WTC11 (cell line): Measurements from ENCODE around the gene CASP8. TPM values are rescaled to one million over a fixed set of nuclear protein-coding genes. Genes with fewer than 3 reads are reported as not detected.

Experiments
- ATAC-seq: fragments of 200-7000 bp; cut with Tn5 transposase; 2 replicates; pipeline ENCODE4 v1.10.0; 2021; ENCODE audit warnings: mild to moderate bottlenecking, moderate library complexity
- CTCF ChIA-PET: fragments of 300-600 bp; sonication (Branson Sonifier 250); formaldehyde crosslinking; loops from one replicate; lab custom pipeline; 2021; ENCODE audit warnings: antibody characterized with exemption; lab: Charles Lee
- POLR2A ChIA-PET: fragments of 350-600 bp; sonication (Branson Sonifier 250); formaldehyde crosslinking; loops from one replicate; lab custom pipeline; 2021; ENCODE audit warnings: antibody characterized with exemption; lab: Charles Lee
- DNase-seq: peaks from one replicate; pipeline ENCODE4 v3.0.0; 2021; ENCODE audit warnings: low spot score
- H3K27ac Mint-ChIP-seq: 2 replicates; pipeline ENCODE4 v1.8.0; 2021; ENCODE audit warnings: mixed read lengths
- H3K27me3 Mint-ChIP-seq: 2 replicates; pipeline ENCODE4 v1.8.0; 2021; ENCODE audit warnings: low read depth, mild to moderate bottlenecking, moderate library complexity, mixed read lengths
- H3K36me3 Mint-ChIP-seq: 2 replicates; pipeline ENCODE4 v1.8.0; 2021; ENCODE audit warnings: mixed read lengths
- H3K4me1 Mint-ChIP-seq: 2 replicates; pipeline ENCODE4 v1.8.0; 2022; ENCODE audit warnings: mixed read lengths
- H3K4me3 Mint-ChIP-seq: 2 replicates; pipeline ENCODE4 v1.8.0; 2021; ENCODE audit warnings: mild to moderate bottlenecking, moderate library complexity, mixed read lengths
- H3K9me3 Mint-ChIP-seq: 2 replicates; pipeline ENCODE4 v1.8.0; 2021; ENCODE audit warnings: mixed read lengths
- AR ChIP-seq: fragments of 250-450 bp; sonication (Bioruptor Pico); IDR thresholded peaks from 2 replicates; pipeline ENCODE4 v1.9.0; 2021; ENCODE audit warnings: mild to moderate bottlenecking
- ATF1 ChIP-seq: sonication (generic); formaldehyde crosslinking; IDR thresholded peaks from 2 replicates; pipeline ENCODE4 v1.8.1; 2023; ENCODE audit warnings: mild to moderate bottlenecking, moderate library complexity, missing genetic modification reagents
- E2F4 ChIP-seq: sonication (generic); formaldehyde crosslinking; IDR thresholded peaks from 2 replicates; pipeline ENCODE4 v1.8.1; 2022; ENCODE audit warnings: low read depth, mild to moderate bottlenecking, moderate library complexity, missing genetic modification reagents, borderline replicate concordance
- EMX1 ChIP-seq: fragments of 250-450 bp; sonication (Bioruptor Pico); IDR thresholded peaks from 2 replicates; pipeline ENCODE4 v1.8.0; 2021; ENCODE audit warnings: mild to moderate bottlenecking
- ERG ChIP-seq: fragments of 250-450 bp; sonication (Bioruptor Pico); IDR thresholded peaks from 2 replicates; pipeline ENCODE4 v1.8.0; 2021; ENCODE audit warnings: mild to moderate bottlenecking
- FOXK1 ChIP-seq: sonication (generic); formaldehyde crosslinking; IDR thresholded peaks from 2 replicates; pipeline ENCODE4 v1.8.0; 2022; ENCODE audit warnings: mild to moderate bottlenecking, moderate library complexity, missing genetic modification reagents
- GTF2I ChIP-seq: fragments of 250-450 bp; sonication (Bioruptor Pico); conservative IDR thresholded peaks from 2 replicates; pipeline ENCODE4 v1.4.0; 2021; ENCODE audit warnings: mild to moderate bottlenecking
- HMGXB4 ChIP-seq: sonication (generic); formaldehyde crosslinking; IDR thresholded peaks from 2 replicates; pipeline ENCODE4 v1.8.1; 2023; ENCODE audit warnings: mild to moderate bottlenecking, moderate library complexity, missing genetic modification reagents
- MYBL2 ChIP-seq: sonication (generic); formaldehyde crosslinking; IDR thresholded peaks from 2 replicates; pipeline ENCODE4 v1.8.1; 2023; ENCODE audit warnings: mild to moderate bottlenecking, moderate library complexity, missing genetic modification reagents
- NR1H2 ChIP-seq: sonication (generic); formaldehyde crosslinking; IDR thresholded peaks from 2 replicates; pipeline ENCODE4 v1.9.0; 2021; ENCODE audit warnings: mild to moderate bottlenecking, moderate library complexity, missing genetic modification reagents
- NR2C2 ChIP-seq: sonication (generic); formaldehyde crosslinking; IDR thresholded peaks from 2 replicates; pipeline ENCODE4 v1.8.0; 2022; ENCODE audit warnings: mild to moderate bottlenecking, missing genetic modification reagents
- OVOL2 ChIP-seq: fragments of 250-450 bp; sonication (Bioruptor Pico); IDR thresholded peaks from 2 replicates; pipeline ENCODE4 v1.9.0; 2021; ENCODE audit warnings: mild to moderate bottlenecking, borderline replicate concordance
- RELA ChIP-seq: sonication (generic); formaldehyde crosslinking; IDR thresholded peaks from 2 replicates; pipeline ENCODE4 v1.8.1; 2022; ENCODE audit warnings: missing genetic modification reagents, mild to moderate bottlenecking, borderline replicate concordance
- SP1 ChIP-seq: sonication (generic); formaldehyde crosslinking; conservative IDR thresholded peaks from 2 replicates; pipeline ENCODE4 v1.8.1; 2022; ENCODE audit warnings: missing genetic modification reagents
- ZNF138 ChIP-seq: sonication (generic); formaldehyde crosslinking; conservative IDR thresholded peaks from 2 replicates; pipeline ENCODE4 v1.8.1; 2022; ENCODE audit warnings: mild to moderate bottlenecking, moderate library complexity, missing genetic modification reagents
- ZNF396 ChIP-seq: fragments of 250-450 bp; sonication (Bioruptor Pico); IDR thresholded peaks from 2 replicates; pipeline ENCODE4 v1.8.0; 2021; ENCODE audit warnings: mild to moderate bottlenecking, moderate library complexity, borderline replicate concordance
- total RNA-seq: library from RNA; stranded (reverse); gene quantifications from 3 replicates; pipeline ENCODE4 v1.2.3, GENCODE V29; 2021
- TF ChIP-seq, protein P1 (sequence below): fragments of 250-450 bp; sonication (Bioruptor Pico); IDR thresholded peaks from 2 replicates; pipeline ENCODE4 v1.9.0; 2021; ENCODE audit warnings: moderate library complexity, mild to moderate bottlenecking, inconsistent platforms, borderline replicate concordance
- TF ChIP-seq, protein P2 (sequence below): sonication (generic); formaldehyde crosslinking; conservative IDR thresholded peaks from 2 replicates; pipeline ENCODE4 v1.8.1; 2022; ENCODE audit warnings: mild to moderate bottlenecking, missing genetic modification reagents
- TF ChIP-seq, protein P3 (sequence below): sonication (generic); formaldehyde crosslinking; IDR thresholded peaks from 2 replicates; pipeline ENCODE4 v1.8.0; 2022; ENCODE audit warnings: mild to moderate bottlenecking, missing genetic modification reagents

CASP8 gene
- total RNA-seq, 1 experiment from 2014 or later: 4.4 TPM

DNA sequence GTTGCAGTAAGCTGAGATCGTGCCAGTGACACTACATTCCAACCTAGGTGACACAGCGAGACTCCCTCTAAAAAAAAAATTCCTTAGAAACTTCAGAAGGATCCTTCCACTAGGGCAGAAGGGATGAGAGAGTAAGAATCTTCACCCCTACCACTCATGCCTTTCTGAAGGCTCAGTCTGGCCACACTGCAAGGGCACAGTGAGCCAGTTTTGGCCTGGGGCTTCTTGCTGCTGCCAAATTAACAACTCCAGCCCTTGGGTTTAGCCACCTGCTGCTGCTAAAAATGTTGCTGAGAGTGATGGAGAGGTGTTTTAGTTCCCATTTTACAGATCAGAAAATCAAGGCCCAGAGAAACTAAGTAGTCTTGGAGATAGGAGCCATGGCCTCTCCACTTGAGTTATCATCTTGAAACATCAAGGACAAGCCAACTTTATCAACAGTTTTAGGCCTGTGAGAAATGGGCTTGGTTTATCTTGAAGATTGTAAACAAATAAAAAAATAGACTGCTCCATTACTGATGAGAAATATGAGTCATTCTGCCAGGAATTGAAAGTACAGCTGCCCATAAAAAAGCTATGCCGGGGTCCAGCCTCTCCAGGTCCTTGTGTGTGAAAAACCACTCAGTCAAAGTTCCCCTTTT lies 31.9 kb upstream of the CASP8 start:
- Mint-ChIP-seq H3K4me1 (peaks cover 11% of the 10 kb centered on the region), H3K4me3 (no peak overlapping the region), H3K27me3 (peaks cover 9% of the 10 kb centered on the region; the same call in 1 of the 2 replicates), H3K36me3 (no peaks in the 10 kb centered on the region), H3K9me3 (peaks cover 8% of the 10 kb centered on the region), H3K27ac (no peak overlapping the region)
- DNase-seq: no peak
- ChIA-PET POLR2A (no interaction called here), CTCF (interaction anchor here (1.1 kb wide), 1 partner anchor 46 kb away, joined by 4 read pairs; the partner anchor contains the start of gene CASP10)
- no peak for ATAC-seq
- TF ChIP-seq, protein P1, sequence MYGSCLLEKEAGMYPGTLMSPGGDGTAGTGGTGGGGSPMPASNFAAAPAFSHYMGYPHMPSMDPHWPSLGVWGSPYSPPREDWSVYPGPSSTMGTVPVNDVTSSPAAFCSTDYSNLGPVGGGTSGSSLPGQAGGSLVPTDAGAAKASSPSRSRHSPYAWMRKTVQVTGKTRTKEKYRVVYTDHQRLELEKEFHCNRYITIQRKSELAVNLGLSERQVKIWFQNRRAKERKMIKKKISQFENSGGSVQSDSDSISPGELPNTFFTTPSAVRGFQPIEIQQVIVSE (CRISPR knock-in tag): no peak
- TF ChIP-seq ATF1 (CRISPR knock-in tag) (no peak), ZNF138 (CRISPR knock-in tag) (no peak), RELA (CRISPR knock-in tag) (no peak), FOXK1 (CRISPR knock-in tag) (no peak), OVOL2 (CRISPR knock-in tag) (no peak)
- TF ChIP-seq, protein P2, sequence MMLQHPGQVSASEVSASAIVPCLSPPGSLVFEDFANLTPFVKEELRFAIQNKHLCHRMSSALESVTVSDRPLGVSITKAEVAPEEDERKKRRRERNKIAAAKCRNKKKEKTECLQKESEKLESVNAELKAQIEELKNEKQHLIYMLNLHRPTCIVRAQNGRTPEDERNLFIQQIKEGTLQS (CRISPR knock-in tag): no peak

DNA sequence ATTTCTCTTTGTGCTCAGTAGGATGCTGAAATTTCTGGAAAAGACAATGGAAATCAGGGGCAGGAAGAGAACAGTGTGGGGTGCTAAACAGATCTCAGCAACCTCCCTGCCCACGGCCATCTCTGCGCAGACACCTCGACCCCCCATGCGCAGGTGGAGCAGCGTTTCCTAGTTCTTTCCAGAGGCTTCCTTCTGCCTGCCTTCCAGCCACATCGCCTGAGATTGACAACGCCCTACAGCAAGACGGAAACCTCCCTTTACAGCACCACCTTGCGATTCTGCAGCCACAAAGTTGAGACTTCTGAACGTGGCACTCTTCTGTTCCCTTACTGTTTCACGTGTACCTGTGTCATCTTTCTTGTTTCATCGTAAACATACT lies 31.4 kb upstream of the CASP8 start:
- ATAC-seq (no peak), DNase-seq (no peak)
- POLR2A ChIA-PET: interaction anchor here (0.6 kb wide), 1 partner anchor 265 kb away, joined by 7 read pairs; no protein-coding TSS in a partner anchor
- Mint-ChIP-seq H3K9me3 (peaks cover 8% of the 10 kb centered on the region), H3K27ac (no peak overlapping the region), H3K36me3 (no peaks in the 10 kb centered on the region), H3K4me3 (no peak overlapping the region), H3K4me1 (peaks cover 13% of the 10 kb centered on the region), H3K27me3 (peaks cover 9% of the 10 kb centered on the region; the same call in 1 of the 2 replicates)
- TF ChIP-seq MYBL2 (CRISPR knock-in tag) (no peak), E2F4 (CRISPR knock-in tag) (no peak), FOXK1 (CRISPR knock-in tag) (no peak), AR (CRISPR knock-in tag) (no peak)
- TF ChIP-seq, protein P3, sequence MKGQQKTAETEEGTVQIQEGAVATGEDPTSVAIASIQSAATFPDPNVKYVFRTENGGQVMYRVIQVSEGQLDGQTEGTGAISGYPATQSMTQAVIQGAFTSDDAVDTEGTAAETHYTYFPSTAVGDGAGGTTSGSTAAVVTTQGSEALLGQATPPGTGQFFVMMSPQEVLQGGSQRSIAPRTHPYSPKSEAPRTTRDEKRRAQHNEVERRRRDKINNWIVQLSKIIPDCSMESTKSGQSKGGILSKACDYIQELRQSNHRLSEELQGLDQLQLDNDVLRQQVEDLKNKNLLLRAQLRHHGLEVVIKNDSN (CRISPR knock-in tag): no peak
- TF ChIP-seq, all 79 proteins: peak for 0
- CTCF ChIA-PET: no interaction called here

DNA sequence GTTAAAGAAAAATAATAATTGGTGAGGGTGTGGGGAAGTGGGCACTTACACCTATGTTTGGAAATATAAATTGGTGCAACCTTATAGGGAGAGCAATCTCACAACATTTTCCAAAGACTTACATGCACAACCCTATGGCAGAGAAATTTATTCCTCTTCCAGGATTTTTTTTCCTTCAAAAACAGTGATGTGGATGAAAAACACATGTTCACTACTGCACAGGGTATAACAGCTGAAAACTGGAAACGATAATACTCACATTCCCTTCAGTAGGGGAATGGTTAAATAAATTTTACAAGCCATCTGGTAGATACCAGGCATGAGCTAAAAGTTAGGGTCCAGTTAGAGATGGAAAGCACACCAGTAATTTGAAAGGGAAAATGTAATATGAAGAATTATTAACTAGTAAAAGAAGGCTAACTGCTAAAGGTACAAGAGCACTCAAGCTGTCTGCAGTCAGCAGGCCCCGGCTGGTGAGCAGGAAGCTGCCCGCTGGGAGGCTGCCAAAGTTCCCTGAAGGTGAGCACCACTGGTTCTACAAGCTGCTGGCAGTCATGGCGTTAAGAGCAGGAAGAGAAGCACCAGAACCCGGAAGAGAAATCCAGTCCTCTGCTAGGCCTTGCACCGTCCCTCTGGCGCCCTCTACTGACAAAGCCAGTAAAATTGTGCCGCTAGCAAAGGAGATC lies 28.4 kb upstream of the CASP8 start:
- no peak overlapping the region for H3K27ac Mint-ChIP-seq
- POLR2A ChIA-PET: interaction anchor here (0.6 to 0.8 kb wide), 2 partner anchors 49 to 74 kb away, joined by 3 read pairs; partner anchors contain the start of gene CASP10
- CTCF ChIA-PET: interaction anchor here (0.5 to 2.8 kb wide), 83 partner anchors 8 to 526 kb away, joined by 3 to 78 read pairs (median 4); partner anchors contain the start of genes CASP10, FLACC1, HYCC2 and NDUFB3
- H3K4me3 Mint-ChIP-seq: no peak overlapping the region
- DNase-seq (peak; percentile 89), ATAC-seq (peak; percentile 82)
- peaks cover 3% of the 10 kb centered on the region; the same call in 1 of the 2 replicates for H3K36me3 Mint-ChIP-seq
- H3K4me1 Mint-ChIP-seq: peaks cover 20% of the 10 kb centered on the region
- H3K27me3 Mint-ChIP-seq: peaks cover 4% of the 10 kb centered on the region; the same call in 1 of the 2 replicates
- peaks cover 8% of the 10 kb centered on the region for H3K9me3 Mint-ChIP-seq
- TF ChIP-seq ZNF396 (CRISPR knock-in tag): 0 out of 2 replicates have a peak, but pooled peaks have one; percentile 80
- TF ChIP-seq SP1: 0 out of 2 replicates have a peak, but pooled peaks have one; percentile 29
- no peak for TF ChIP-seq NR1H2
- 0 out of 2 replicates have a peak, but pooled peaks have one; percentile 35 for TF ChIP-seq GTF2I (CRISPR knock-in tag)
- peak; percentile 55; the same call in 1 of the 2 replicates for TF ChIP-seq NR2C2 (CRISPR knock-in tag)
- TF ChIP-seq EMX1 (CRISPR knock-in tag): 0 out of 2 replicates have a peak, but pooled peaks have one; percentile 69
- TF ChIP-seq, protein P2 (CRISPR knock-in tag): no peak
- 0 out of 2 replicates have a peak, but pooled peaks have one; percentile 63 for TF ChIP-seq ERG
- no peak for TF ChIP-seq FOXK1 (CRISPR knock-in tag)
- TF ChIP-seq HMGXB4 (CRISPR knock-in tag): peak; percentile 53; the same call in 1 of the 2 replicates
